ENCODE measurements around the gene COPRS.
"Not testable (repeated sequence)": the region's sequence is repeated elsewhere in the genome, so short reads cannot be mapped to it uniquely, and the experiment has no call there.

DNA sequence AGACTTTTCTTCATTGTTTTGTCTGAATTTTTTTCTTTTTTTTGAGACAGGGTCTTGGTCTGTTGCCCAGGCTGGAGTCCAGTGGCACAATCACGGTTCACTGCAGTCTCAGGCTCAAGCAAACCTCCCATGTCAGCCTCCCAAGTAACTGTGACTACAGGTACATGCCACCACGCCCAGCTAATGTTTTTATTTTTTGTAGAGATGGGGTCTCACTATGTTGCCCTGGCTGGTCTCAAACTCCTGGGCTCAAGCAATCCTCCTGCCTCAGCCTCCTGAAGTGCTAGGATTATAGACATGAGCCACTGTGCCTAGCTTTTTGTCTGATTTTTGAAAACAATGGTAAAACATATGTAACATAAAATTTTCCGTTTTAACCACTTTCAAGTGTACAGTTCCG is 30.1 kb downstream of the COPRS start:
- TF ChIP-seq POLR2A (IDR thresholded peaks at IDR 0.05; ENCODE audit: extremely low read depth, insufficient read length) = not testable (repeated sequence)
- TF ChIP-seq, protein P1, sequence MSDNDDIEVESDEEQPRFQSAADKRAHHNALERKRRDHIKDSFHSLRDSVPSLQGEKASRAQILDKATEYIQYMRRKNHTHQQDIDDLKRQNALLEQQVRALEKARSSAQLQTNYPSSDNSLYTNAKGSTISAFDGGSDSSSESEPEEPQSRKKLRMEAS (IDR thresholded peaks at IDR 0.05; ENCODE audit: low read depth, low read length) = not testable (repeated sequence)
- TF ChIP-seq, protein P2, sequence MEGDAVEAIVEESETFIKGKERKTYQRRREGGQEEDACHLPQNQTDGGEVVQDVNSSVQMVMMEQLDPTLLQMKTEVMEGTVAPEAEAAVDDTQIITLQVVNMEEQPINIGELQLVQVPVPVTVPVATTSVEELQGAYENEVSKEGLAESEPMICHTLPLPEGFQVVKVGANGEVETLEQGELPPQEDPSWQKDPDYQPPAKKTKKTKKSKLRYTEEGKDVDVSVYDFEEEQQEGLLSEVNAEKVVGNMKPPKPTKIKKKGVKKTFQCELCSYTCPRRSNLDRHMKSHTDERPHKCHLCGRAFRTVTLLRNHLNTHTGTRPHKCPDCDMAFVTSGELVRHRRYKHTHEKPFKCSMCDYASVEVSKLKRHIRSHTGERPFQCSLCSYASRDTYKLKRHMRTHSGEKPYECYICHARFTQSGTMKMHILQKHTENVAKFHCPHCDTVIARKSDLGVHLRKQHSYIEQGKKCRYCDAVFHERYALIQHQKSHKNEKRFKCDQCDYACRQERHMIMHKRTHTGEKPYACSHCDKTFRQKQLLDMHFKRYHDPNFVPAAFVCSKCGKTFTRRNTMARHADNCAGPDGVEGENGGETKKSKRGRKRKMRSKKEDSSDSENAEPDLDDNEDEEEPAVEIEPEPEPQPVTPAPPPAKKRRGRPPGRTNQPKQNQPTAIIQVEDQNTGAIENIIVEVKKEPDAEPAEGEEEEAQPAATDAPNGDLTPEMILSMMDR (IDR thresholded peaks at IDR 0.05; ENCODE audit: low read depth, low read length) = not testable (repeated sequence)

All from NB4 (cell line).